ENCODE results near the gene IL1RAPL2.
"Not testable (repeated sequence)": the region's sequence is repeated elsewhere in the genome, so short reads cannot be mapped to it uniquely, and the experiment has no call there.

DNA sequence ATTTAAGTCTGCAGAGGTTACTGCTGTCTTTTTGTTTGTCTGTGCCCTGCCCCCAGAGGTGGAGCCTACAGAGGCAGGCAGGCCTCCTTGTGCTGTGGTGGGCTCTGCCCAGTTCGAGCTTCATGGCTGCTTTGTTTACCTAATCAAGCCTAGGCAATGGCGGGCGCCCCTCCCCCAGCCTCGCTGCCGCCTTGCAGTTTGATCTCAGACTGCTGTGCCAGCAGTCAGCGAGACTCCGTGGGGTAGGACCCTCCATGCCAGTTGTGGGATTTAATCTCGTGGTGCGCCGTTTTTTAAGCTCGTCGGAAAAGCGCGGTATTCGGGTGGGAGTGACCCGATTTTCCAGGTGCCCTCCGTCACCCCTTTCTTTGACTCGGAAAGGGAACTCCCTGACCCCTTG lies 111.5 kb downstream of the IL1RAPL2 start:
- TF ChIP-seq, protein P1, sequence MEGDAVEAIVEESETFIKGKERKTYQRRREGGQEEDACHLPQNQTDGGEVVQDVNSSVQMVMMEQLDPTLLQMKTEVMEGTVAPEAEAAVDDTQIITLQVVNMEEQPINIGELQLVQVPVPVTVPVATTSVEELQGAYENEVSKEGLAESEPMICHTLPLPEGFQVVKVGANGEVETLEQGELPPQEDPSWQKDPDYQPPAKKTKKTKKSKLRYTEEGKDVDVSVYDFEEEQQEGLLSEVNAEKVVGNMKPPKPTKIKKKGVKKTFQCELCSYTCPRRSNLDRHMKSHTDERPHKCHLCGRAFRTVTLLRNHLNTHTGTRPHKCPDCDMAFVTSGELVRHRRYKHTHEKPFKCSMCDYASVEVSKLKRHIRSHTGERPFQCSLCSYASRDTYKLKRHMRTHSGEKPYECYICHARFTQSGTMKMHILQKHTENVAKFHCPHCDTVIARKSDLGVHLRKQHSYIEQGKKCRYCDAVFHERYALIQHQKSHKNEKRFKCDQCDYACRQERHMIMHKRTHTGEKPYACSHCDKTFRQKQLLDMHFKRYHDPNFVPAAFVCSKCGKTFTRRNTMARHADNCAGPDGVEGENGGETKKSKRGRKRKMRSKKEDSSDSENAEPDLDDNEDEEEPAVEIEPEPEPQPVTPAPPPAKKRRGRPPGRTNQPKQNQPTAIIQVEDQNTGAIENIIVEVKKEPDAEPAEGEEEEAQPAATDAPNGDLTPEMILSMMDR (IDR thresholded peaks at IDR 0.05), result not testable (repeated sequence)
- TF ChIP-seq EZH2 (IDR thresholded peaks at IDR 0.05; ENCODE audit: borderline replicate concordance, insufficient read depth, low read depth, low read length, poor library complexity, severe bottlenecking), result not testable (repeated sequence)

Measured in B cell (primary cell).